ENCODE results near the gene CROCC.
"Not testable (repeated sequence)": the region's sequence is repeated elsewhere in the genome, so short reads cannot be mapped to it uniquely, and the experiment has no call there.

CROCC gene, protein sequence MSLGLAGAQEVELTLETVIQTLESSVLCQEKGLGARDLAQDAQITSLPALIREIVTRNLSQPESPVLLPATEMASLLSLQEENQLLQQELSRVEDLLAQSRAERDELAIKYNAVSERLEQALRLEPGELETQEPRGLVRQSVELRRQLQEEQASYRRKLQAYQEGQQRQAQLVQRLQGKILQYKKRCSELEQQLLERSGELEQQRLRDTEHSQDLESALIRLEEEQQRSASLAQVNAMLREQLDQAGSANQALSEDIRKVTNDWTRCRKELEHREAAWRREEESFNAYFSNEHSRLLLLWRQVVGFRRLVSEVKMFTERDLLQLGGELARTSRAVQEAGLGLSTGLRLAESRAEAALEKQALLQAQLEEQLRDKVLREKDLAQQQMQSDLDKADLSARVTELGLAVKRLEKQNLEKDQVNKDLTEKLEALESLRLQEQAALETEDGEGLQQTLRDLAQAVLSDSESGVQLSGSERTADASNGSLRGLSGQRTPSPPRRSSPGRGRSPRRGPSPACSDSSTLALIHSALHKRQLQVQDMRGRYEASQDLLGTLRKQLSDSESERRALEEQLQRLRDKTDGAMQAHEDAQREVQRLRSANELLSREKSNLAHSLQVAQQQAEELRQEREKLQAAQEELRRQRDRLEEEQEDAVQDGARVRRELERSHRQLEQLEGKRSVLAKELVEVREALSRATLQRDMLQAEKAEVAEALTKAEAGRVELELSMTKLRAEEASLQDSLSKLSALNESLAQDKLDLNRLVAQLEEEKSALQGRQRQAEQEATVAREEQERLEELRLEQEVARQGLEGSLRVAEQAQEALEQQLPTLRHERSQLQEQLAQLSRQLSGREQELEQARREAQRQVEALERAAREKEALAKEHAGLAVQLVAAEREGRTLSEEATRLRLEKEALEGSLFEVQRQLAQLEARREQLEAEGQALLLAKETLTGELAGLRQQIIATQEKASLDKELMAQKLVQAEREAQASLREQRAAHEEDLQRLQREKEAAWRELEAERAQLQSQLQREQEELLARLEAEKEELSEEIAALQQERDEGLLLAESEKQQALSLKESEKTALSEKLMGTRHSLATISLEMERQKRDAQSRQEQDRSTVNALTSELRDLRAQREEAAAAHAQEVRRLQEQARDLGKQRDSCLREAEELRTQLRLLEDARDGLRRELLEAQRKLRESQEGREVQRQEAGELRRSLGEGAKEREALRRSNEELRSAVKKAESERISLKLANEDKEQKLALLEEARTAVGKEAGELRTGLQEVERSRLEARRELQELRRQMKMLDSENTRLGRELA (N-terminal part only)

DNA sequence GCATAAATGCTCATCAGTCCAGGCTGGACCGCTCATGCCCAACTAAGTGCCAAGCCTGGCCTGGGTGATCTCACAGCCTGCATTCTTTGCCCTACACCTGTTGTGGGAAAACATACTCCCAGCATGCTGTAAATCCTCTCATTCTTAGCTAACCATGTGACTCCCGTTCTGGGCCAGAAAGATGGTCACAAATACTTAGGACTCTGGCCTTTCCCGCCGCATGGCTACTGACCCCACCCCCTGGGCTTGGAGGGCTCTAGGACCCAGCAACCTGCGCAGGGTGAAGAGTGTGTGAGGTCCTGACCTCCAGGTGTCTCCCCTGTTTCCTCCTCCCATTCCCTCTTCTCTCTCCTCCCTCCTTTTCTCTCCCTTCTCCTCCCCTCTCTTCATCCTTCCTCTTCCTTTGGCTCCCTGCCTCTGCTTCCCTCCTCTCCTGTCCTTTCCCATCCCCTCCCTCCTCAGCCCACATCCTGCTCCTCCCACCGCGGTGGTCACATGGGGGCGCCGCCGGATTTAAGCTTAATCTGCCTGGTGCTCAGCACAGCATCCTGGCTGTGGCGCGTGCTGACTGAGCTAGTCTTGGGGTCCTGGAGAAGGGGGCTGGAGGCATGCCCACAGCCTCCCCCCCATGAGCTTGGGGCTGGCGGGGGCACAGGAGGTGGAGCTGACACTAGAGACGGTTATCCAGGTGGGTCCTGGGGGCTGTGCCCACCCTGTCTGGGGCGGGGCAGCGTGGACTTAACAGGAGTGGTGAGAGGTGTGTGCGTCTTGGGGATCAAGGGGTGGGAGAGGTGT, at the start of gene CROCC:
Gene CROCC (plus strand): TSS at position 541 of the 795 bp plus-strand sequence. CDS start 88 bp downstream, at position 629.
- no peak for DNase-seq (ENCODE audit: low spot score)

DNA sequence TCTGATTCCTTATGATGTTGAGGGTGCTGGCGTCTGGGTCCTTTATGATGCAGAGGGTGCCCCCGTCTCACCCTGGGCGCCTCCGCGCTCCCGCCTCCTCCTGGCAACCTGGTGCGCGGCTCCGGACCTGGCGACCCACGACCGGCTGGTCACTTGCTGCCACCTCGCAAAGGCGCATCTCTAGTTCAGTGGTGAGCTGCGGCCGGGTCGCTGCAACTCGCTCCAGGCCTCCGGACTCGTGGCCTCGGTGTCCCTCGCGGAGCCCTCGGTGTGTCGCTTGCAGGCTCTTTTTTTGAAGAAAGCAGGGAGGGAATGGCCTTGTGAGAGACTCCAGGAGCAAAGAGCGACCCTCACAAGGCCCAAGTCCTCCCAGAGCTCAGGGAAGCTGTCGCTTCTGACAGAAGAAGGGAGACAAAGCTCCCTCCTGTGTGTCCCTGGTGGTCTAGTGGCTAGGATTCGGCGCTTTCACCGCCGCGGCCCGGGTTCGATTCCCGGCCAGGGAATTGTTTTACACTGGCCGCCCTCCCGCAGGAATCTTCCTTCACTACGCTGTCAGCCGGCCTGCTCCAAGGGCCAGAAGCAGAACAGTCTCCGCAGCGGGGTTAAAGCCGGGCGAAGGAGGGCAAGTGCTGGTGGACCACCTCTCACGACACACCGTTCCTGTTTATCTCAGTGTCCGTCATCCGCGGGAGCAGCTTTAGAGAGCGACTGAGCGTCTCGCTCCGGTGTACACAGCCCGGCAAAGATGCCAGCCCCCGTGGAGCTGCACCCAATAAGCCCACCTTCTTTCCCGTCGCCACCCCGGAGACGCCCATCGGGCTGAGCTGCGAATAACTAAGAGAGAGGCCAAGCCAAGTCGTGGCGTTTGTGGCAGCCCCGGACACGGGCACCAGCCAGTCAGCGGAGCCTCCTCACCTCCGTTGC, 49.3 kb upstream of the CROCC start:
- not testable (repeated sequence) for DNase-seq (ENCODE audit: low spot score)

DNA sequence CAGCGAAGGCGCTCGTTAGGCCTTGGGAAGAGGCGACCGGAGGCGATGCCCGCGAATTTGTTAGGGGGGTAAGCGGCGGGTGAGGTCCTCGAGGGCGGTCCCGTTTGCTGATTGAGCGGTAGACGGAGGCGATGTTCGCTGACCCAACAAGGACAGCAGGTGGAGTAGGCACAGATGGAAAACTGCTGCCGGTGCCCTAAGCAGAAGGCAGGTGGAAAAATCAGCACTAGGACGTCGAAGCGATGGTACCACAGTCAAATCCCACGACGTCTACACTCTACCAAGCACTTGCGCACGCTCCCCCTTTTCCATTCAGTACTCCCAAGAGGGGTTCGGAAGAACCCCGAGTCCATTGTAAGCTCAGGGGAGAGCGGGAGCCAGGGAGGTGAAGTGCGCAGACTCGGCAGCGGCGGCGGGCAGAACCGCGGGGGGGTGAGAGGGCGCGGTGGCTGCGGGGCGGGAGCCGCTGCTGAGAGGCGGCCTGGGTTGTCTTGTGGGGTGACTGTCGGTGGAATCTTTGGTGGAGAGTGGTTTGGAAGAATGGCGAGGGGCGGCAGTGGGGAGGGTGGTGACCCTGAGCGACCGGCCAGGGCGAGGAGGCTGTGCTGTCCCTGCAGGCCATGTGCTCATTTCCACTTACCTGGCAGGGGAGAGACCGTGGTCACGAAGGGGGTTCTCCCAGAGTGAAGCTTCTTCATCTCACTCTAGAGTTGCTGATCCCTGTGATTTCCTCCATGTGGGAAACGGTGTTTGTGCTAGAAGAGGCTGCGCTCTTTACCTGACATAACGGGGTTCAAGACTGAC, 48.5 kb upstream of the CROCC start:
- DNase-seq (ENCODE audit: low spot score), result peak; percentile 34

DNA sequence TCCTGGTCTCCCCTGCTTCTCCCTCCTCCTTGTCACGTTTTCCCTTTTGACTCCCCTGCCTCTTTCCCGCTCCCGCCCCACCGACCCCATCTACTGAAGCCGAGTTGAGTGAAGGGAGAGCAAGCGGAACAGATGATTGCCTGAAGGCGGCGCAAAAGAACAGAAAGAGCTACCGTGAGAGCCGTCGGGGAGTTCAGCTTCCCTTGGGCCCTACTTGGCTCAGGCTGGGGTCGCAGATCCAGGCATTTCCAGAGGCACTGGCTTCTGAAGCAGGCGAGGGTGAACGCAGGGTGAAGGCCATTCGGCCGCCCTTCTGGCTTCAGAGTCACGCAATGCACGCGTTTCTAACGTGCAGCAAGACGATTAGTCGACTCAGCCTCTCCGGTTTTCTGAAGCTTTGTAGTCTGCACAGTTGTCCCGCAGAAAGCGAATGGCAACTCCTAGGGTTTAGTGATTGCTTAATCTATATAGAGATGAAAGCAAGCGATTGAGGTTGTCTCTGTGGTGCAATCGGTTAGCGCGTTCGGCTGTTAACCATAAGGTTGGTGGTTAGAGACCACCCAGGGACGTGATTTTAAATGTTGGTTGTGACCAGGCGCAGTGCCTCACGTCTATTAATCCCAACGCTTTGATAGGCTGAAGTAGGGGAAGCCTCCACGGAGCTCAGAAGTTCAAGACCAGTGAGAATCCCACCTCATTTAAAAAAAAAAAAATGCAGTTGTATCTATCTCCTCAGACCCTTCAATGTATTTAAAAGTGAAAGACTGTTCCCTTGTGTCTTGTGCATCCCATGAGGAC, 46.6 kb upstream of the CROCC start:
- not testable (repeated sequence) for DNase-seq (ENCODE audit: low spot score)

DNA sequence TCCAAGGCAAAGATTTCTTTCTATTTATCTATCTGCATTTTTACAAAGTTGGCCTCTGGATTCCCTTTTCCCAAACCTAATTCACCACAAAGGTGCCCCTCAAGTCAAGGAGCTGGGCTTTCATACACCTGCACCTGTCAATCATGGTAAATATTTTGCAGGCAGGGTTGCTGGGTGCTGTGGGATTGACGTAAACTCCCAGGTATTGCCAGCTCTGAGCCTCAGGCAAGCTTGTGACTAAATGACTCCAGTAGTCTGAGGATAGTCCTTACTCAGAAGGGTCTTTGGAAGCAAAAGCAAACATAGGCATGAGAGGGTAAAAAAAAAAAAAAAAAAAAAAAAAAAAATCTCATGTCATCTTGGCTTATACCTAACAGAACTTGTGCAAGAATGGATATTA, 40.0 kb upstream of the CROCC start:
- not testable (repeated sequence) for DNase-seq (ENCODE audit: low spot score)

- DNase-seq (ENCODE audit: low spot score), result no peak
Observed at GRCh38 chr1:16882986-16883385, 38.7 kb upstream of the CROCC start.

GRCh38 chr1:16884487-16884886, 37.2 kb upstream of the CROCC start:
- not testable (repeated sequence) for DNase-seq (ENCODE audit: low spot score)

DNA sequence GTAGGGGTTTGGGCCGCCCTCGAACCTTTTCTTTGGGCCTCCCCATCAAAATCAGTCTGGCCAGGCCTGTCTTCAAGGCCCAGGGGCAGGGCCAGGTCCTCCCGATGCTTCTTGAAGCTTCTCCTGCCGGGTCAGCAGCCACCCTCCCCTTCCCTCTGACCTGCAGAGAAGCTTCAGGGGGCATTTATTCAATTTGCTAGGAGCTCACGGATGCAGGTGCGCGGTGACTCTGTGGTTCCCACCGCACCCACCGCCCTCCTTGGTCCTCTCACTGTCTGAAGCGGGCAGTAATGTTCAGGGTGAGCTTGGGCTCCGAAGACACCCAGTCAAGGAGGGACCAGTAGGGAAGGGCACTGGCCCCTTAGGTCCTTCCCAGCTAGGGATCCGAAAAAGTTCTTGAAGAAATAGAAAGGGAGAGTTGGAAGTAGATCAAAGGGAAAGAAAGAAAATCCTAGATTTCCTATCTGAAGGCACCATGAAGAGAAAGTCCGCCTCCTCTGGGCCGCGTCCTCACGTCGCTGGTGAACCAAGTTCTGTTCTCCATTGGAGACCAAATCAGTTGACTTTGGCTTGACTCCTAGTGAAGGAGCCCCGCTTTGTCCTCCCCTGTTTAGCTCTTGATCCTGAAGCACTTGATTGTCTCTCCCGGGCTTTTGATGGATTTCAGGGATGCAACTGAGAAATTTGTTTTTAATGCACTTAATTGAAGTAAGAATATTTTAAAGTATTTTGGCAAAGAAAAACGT, 34.7 kb upstream of the CROCC start:
- no peak for DNase-seq (ENCODE audit: low spot score)

DNA sequence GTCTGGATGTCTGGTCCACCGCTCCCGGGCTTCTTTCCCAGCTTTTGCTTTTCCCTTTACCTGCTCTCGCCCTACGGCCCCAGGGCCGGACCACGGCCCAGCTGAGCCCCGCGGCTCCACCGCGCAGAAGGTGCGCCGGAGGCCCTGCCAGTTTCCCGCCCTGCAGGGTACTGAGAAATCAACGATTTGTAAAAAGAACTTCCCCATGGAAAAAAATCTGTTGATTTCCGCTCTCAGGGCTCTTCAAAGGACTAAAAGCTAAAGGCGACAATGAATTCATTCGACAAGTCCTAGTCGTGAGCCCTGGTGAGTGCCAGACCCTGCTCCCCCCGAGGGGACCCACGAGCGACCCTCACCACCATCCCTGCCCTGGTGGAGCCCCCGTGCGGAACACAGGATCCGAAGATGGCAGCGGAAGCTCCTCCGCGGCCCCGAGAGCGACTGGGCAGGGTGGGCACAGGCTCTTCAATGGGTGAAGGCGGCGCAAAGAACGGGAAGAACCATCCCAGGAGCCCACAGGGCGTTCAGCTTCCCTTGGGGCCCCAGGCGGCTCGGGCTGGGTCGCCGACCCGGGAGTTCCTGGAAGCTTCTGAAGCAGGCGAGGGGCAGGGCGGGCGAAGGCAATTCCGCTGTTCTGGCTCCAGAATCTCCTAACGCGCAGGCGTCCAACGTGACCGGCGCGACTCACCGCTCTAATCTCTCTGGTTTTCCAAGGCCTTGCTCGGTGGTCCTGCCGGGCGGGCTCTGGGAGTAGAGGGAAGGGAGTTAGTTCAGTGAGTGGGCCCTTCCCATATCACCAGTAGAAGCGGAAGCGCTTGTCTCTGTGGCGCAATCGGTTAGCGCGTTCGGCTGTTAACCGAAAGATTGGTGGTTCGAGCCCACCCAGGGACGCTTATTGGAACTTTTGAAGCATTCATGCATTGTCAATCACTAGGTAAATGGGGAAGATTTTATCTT, 32.6 kb upstream of the CROCC start:
- DNase-seq (ENCODE audit: low spot score), result no peak

DNA sequence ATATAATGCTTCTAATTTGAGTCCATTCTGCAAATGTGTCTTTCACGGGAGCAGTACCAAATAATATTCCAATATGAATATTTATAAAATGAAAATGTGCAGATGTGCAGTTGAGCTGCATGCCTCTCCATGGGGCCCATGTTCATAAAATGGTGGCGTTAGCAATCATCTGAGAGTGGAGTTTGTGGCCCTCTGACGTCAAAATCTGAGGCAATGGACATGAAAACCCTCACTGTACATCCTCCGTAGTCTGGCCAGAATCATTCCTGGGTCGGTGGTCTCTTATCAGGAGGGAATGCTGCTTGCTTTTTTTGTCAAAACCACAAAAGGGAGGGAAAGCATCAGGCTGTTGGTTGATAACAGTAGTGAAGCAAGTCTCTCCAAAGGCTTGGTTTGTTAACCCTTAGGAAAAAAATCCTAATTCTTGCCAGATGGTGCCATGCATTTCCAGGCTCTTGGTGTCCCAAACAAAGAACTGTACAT, 31.2 kb upstream of the CROCC start:
- not testable (repeated sequence) for DNase-seq (ENCODE audit: low spot score)

DNA sequence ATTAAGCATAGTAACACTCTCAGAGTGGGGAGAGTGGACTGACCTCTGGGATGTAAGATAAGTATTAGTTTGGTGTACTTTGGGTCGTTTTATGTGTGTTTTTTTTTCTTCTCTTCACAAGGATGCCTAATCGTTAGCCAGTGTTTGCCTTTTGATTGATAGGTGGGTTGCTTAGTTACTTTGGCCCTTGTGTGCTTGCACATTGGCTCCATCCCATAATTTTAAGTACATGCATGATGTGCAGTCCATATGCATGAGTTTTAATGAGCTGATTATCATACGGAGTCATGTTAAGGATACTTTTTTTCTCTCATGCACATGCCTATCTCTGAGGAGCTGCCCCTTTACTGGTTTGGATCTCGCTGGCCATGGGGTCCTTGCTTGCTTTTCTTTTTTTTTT, 30.7 kb upstream of the CROCC start:
- not testable (repeated sequence) for DNase-seq (ENCODE audit: low spot score)

DNA sequence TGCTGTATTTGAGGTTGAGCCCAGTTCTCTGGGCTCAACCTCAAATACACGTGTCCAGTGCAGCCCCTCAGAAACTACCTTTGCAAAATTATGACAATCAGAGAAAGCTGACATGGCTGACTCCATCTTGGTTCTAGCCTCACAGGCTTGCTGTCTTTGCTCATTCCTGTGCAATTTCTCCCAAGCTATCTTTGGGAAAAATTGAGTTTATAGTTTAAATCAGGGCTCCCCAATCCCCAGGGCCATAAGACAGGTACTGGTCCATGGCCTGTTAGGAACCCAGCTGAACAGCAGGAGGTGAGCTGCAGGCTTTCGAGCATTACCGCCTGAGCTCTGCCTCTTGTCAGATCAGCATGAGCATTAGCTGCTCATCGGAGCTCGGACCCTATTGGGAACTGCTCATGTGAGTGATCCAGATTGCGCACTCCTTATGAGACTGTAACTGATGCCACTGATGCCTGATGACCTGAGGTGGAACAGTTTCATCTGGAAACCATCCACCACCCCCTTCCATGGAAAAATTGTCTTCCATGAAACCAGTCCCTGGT, 28.7 kb upstream of the CROCC start:
- not testable (repeated sequence) for DNase-seq (ENCODE audit: low spot score)

DNA sequence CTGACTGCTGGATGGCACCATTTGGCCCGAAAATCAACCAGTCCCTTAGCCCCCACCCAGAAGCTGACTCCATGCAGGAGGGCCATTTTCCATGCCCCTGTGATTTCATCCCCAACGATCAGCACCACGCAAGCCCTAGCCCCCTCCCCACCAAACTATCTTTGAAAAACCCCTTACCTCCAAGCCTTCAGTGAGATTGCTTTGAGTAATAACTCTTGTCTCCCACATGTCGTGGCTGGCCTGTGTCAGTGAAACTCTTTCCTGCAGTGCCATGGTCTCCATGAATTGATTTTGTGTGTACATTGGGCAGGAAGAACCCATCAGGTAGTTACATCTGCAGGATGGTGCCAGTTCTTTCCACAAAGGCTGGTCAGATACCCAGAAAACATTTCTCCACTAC, 27.9 kb upstream of the CROCC start:
- DNase-seq (ENCODE audit: low spot score), result not testable (repeated sequence)

GRCh38 chr1:16894338-16894737, 27.4 kb upstream of the CROCC start:
- DNase-seq (ENCODE audit: low spot score), result not testable (repeated sequence)

- DNase-seq (ENCODE audit: low spot score), result not testable (repeated sequence)
Observed at GRCh38 chr1:16895233-16895597, 26.5 kb upstream of the CROCC start.

Data from hematopoietic multipotent progenitor cell treated with erythropoietin and hydrocortisone succinate and interleukin-3 and kit ligand, for 15 days (in vitro differentiated cells).